ENCODE measurements around the gene MYH11. TPM values are rescaled to one million over a fixed set of nuclear protein-coding genes. Genes with fewer than 3 reads are reported as not detected.

The MYH11 gene
- polyA plus RNA-seq, 1 donor (not counting 4 experiments of a cell fraction or from before 2014, with no cell fraction given) = not detected

DNA sequence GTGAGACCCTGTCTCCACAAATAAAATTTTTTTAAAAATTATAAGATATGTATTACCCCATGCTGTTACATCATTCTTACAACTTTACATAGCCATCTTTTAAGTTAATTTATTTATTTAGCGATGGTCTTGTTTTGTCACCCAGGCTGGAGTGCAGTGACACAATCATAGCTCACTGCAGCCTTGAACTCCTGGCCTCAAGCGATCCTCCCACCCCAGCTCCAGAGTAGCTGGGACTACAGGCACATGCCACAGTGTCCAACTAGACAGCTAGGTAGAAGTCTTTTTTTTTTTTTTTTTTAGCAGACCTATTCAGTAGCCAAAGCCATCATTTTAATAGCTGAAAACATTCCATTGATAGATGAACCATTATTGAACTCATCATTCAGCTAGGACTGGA is 114.1 kb downstream of the MYH11 start:
- H2AFZ ChIP-seq (ENCODE audit: control insufficient read depth, low read length) = no peak overlapping the region
- H3K27ac ChIP-seq (ENCODE audit: control insufficient read depth, insufficient read depth, low read length) = no peak overlapping the region
- dilution Hi-C loops (cut with MboI; ENCODE audit: extremely low pct_ligation_motif_present, low sequenced_read_pairs) = no loop called here
- H3K27me3 ChIP-seq (ENCODE audit: control insufficient read depth, extremely low read depth, insufficient read depth, low read length) = peaks cover 3% of the 10 kb centered on the region
- no peaks in the 10 kb centered on the region for H4K20me1 ChIP-seq (ENCODE audit: control insufficient read depth, extremely low read depth, insufficient read depth, low read length)
- no peak overlapping the region for H3K9ac ChIP-seq (ENCODE audit: control insufficient read depth, extremely low read depth, insufficient read depth, low read length)
- H3K4me3 ChIP-seq (ENCODE audit: control insufficient read depth in 2 of 3, extremely low read depth in 1 of 3, insufficient read depth in 2 of 3, low read depth in 1 of 3, low read length in 3 of 3) = no peak overlapping the region
- no peaks in the 10 kb centered on the region for H3K9me1 ChIP-seq (ENCODE audit: control insufficient read depth, extremely low read depth, insufficient read depth, low read length)
- no peaks in the 10 kb centered on the region for H3K79me2 ChIP-seq (ENCODE audit: control insufficient read depth, insufficient read depth, low read length)
- no peak for FAIRE-seq
- H3K36me3 ChIP-seq (ENCODE audit: control insufficient read depth in 2 of 2, extremely low read depth in 1 of 2, insufficient read depth in 2 of 2, low read length in 2 of 2) = no peaks in the 10 kb centered on the region
- no peak overlapping the region for H3K4me2 ChIP-seq (ENCODE audit: control insufficient read depth, extremely low read depth, insufficient read depth, low read depth, low read length)
- H3K4me1 ChIP-seq (ENCODE audit: control insufficient read depth, extremely low read depth, insufficient read depth, low read length) = no peaks in the 10 kb centered on the region
- TF ChIP-seq EZH2 (IDR thresholded peaks at IDR 0.05; ENCODE audit: low read length) = no peak
- TF ChIP-seq, protein P1, sequence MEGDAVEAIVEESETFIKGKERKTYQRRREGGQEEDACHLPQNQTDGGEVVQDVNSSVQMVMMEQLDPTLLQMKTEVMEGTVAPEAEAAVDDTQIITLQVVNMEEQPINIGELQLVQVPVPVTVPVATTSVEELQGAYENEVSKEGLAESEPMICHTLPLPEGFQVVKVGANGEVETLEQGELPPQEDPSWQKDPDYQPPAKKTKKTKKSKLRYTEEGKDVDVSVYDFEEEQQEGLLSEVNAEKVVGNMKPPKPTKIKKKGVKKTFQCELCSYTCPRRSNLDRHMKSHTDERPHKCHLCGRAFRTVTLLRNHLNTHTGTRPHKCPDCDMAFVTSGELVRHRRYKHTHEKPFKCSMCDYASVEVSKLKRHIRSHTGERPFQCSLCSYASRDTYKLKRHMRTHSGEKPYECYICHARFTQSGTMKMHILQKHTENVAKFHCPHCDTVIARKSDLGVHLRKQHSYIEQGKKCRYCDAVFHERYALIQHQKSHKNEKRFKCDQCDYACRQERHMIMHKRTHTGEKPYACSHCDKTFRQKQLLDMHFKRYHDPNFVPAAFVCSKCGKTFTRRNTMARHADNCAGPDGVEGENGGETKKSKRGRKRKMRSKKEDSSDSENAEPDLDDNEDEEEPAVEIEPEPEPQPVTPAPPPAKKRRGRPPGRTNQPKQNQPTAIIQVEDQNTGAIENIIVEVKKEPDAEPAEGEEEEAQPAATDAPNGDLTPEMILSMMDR (optimal IDR thresholded peaks at IDR 0.05 in 1 of 3, IDR thresholded peaks at IDR 0.05 in 1 of 3, conservative IDR thresholded peaks at IDR 0.05 in 1 of 3; ENCODE audit: extremely low read depth in 1 of 3, insufficient read depth in 2 of 3, low read length in 3 of 3) = no peak
- no peaks in the 10 kb centered on the region for H3K9me3 ChIP-seq (ENCODE audit: control insufficient read depth, low read depth, low read length)
- DNase-seq (ENCODE audit: low read depth, low spot score) = no peak

DNA sequence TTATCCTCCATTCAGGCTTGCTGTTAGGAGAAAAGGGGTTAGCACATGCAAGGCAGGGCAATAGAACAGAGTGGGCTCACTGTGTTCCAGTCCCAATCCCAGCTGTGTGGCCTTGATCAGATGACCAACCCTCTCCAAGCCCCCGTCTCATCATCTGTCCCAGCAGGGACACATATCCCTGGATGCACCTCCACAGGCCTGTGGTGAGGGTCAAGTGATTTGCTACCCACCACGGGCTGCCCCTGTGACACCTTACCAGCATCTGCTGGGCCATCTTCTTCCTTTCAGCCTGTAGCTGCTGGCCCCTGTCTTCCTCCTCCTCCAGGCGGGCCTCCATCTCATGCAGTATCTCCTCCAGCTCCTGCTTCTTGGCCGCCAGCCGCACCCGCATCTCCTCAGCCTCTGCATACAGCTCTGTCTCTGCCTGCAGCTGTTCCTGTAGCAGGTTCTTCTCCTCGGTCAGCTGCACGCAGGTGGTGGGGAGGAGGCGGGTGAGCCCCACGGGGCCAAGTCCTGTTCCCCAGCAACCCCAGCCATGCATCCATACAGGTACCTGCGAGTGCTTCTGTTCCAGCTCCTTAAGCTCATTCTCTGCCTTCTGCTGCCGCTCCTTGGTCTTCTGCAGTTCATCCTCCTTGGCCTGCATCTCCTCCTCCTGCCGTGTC is 115.5 kb downstream of the MYH11 start:
- H3K4me3 ChIP-seq (ENCODE audit: control insufficient read depth in 2 of 3, extremely low read depth in 1 of 3, insufficient read depth in 2 of 3, low read depth in 1 of 3, low read length in 3 of 3) = no peak overlapping the region
- dilution Hi-C loops (cut with MboI; ENCODE audit: extremely low pct_ligation_motif_present, low sequenced_read_pairs) = no loop called here
- no peak for FAIRE-seq

More for the DNA sequence above, 115.5 kb downstream of the MYH11 start:
- no peak overlapping the region for H3K27ac ChIP-seq (ENCODE audit: control insufficient read depth, insufficient read depth, low read length)
- no peaks in the 10 kb centered on the region for H3K4me1 ChIP-seq (ENCODE audit: control insufficient read depth, extremely low read depth, insufficient read depth, low read length)
- no peak overlapping the region for H3K9ac ChIP-seq (ENCODE audit: control insufficient read depth, extremely low read depth, insufficient read depth, low read length)
- no peak for DNase-seq (ENCODE audit: low read depth, low spot score)
- H2AFZ ChIP-seq (ENCODE audit: control insufficient read depth, low read length) = no peak overlapping the region
- TF ChIP-seq, protein P1 (optimal IDR thresholded peaks at IDR 0.05 in 1 of 3, IDR thresholded peaks at IDR 0.05 in 1 of 3, conservative IDR thresholded peaks at IDR 0.05 in 1 of 3; ENCODE audit: extremely low read depth in 1 of 3, insufficient read depth in 2 of 3, low read length in 3 of 3) = no peak
- no peak for TF ChIP-seq EZH2 (IDR thresholded peaks at IDR 0.05; ENCODE audit: low read length)
- no peaks in the 10 kb centered on the region for H3K9me1 ChIP-seq (ENCODE audit: control insufficient read depth, extremely low read depth, insufficient read depth, low read length)
- no peak overlapping the region for H3K4me2 ChIP-seq (ENCODE audit: control insufficient read depth, extremely low read depth, insufficient read depth, low read depth, low read length)
- H3K9me3 ChIP-seq (ENCODE audit: control insufficient read depth, low read depth, low read length) = no peaks in the 10 kb centered on the region
- H3K79me2 ChIP-seq (ENCODE audit: control insufficient read depth, insufficient read depth, low read length) = no peaks in the 10 kb centered on the region
- H3K27me3 ChIP-seq (ENCODE audit: control insufficient read depth, extremely low read depth, insufficient read depth, low read length) = peaks cover 3% of the 10 kb centered on the region
- H3K36me3 ChIP-seq (ENCODE audit: control insufficient read depth in 2 of 2, extremely low read depth in 1 of 2, insufficient read depth in 2 of 2, low read length in 2 of 2) = no peaks in the 10 kb centered on the region
- H4K20me1 ChIP-seq (ENCODE audit: control insufficient read depth, extremely low read depth, insufficient read depth, low read length) = no peaks in the 10 kb centered on the region
